Small intestine (tissue), 7 donors: ENCODE measurements around the gene PSME3IP1. TPM values are rescaled to one million over a fixed set of nuclear protein-coding genes. Genes with fewer than 3 reads are reported as not detected.

Experiments used
- DNase-seq, 2 donors: peaks; one replicate each; pipeline versions ENCODE4 v3.0.0 to v3.0.0-alpha.2; 2013
- FAIRE-seq: peaks from 2 replicates; lab custom pipeline; 2012; peaks lifted over from hg19 to GRCh38; lab: Jason Lieb, UNC
- H3K27ac ChIP-seq, 3 donors: one replicate each; pipeline ENCODE4 v1.5.1; 2013; ENCODE audit warnings: low read length in 2 of 3, mild to moderate bottlenecking in 2 of 3, control low read depth in 1 of 3, inconsistent platforms in 1 of 3, low read depth in 1 of 3, moderate library complexity in 1 of 3
- H3K27me3 ChIP-seq, 3 donors: one replicate each; pipeline ENCODE4 v1.6.1; 2013; ENCODE audit warnings: low read length in 3 of 3, inconsistent platforms in 1 of 3; ENCODE audit not compliant: control insufficient read depth in 3 of 3, insufficient read depth in 3 of 3
- H3K36me3 ChIP-seq, 3 donors: one replicate each; pipeline ENCODE4 v1.6.1; 2013; ENCODE audit warnings: low read length in 3 of 3, inconsistent platforms in 1 of 3, low read depth in 1 of 3, mild to moderate bottlenecking in 1 of 3, moderate library complexity in 1 of 3; ENCODE audit not compliant: control insufficient read depth in 3 of 3, insufficient read depth in 2 of 3
- H3K4me1 ChIP-seq, 3 donors: one replicate each; pipeline ENCODE4 v1.6.1; 2013; ENCODE audit warnings: low read length in 2 of 3, inconsistent platforms in 1 of 3, low read depth in 1 of 3, mild to moderate bottlenecking in 1 of 3, moderate library complexity in 1 of 3; ENCODE audit not compliant: control insufficient read depth in 3 of 3, insufficient read depth in 2 of 3
- H3K4me3 ChIP-seq, 3 donors: one replicate each; pipeline ENCODE4 v1.5.1; 2013; ENCODE audit warnings: low read length in 3 of 3, control low read depth in 1 of 3, inconsistent platforms in 1 of 3, low read depth in 1 of 3, mild to moderate bottlenecking in 1 of 3, moderate library complexity in 1 of 3
- H3K9me3 ChIP-seq, 2 donors: one replicate each; pipeline ENCODE4 v1.6.1; 2013; ENCODE audit warnings: low read depth in 1 of 2, low read length in 1 of 2; ENCODE audit not compliant: control insufficient read depth in 2 of 2, insufficient read depth in 1 of 2
- WGBS, 3 donors: extraction: QIAGEN DNeasy Blood & Tissue Kit; methylation state at CpG; one replicate each; pipeline ENCODE4 v1.1.7; 2013; 5-methylcytosine and 5-hydroxymethylcytosine counted together
- polyA plus RNA-seq, 4 donors: library from polyadenylated mRNA; stranded (reverse) in 3 of 4; unstranded in 1 of 4; fragments of 200-250 nt in 3 of 4; fragments of 120-200 nt in 1 of 4; gene quantifications; one replicate each; pipeline versions ENCODE4 v1.2.1 to v1.2.3, GENCODE V29; 2013
- donor health status: healthy with polysubstance abuse.
- donor health status: control.
- donor health status: control.
- donor health status: Bipolar disorder and iron deficiency.
- donor health status: healthy.

Gene PSME3IP1
- polyA plus RNA-seq, 4 donors = 60.8 to 93.4 (median 70.6) TPM

DNA sequence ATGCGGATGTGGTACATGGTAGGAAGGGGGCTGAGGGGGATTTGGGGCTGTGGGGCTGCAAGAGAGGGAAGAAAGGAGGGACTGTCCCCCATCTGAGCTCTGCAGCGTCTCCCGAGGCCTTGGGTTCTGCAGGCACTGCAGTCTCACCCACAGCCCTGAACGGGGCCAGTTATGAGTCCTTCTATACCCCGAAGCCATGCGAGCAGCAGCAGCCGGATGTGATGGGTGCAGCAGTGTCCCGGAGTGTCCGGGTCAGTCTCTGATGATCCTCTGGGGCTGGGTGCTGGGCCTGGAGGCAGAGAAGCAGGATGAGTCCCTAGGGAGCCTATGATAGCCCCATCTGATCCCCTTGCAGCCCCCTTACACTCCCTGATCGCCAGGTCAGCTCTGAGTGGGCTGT is 52.0 kb downstream of the PSME3IP1 start:
- no peak for FAIRE-seq
- peaks cover 0 to 45% (median 0%) of the 10 kb centered on the region in 3 donors for H3K36me3 ChIP-seq
- peaks cover 4 to 35% (median 8%) of the 10 kb centered on the region in 3 donors for H3K4me1 ChIP-seq
- no peaks in the 10 kb centered on the region for H3K9me3 ChIP-seq
- no peak overlapping the region for H3K4me3 ChIP-seq
- H3K27ac ChIP-seq = no peak overlapping the region
- DNase-seq = no peak
- H3K27me3 ChIP-seq = no peaks in the 10 kb centered on the region
- WGBS, 3 donors = 83 to 87% (median 85%) methylated on average over 10 of the region's 10 CpGs

GRCh38 chr16:57133031-57133430 is 52.8 kb downstream of the PSME3IP1 start:
- FAIRE-seq (no peak), DNase-seq (no peak)
- WGBS, 3 donors = 61 to 67% (median 64%) methylated on average over 4 of the region's 4 CpGs
- H3K9me3 ChIP-seq = no peaks in the 10 kb centered on the region
- H3K27ac ChIP-seq = peak overlapping the region in 1 of 3 donors; percentile 55
- H3K36me3 ChIP-seq = peaks cover 0 to 46% (median 0%) of the 10 kb centered on the region in 3 donors
- peaks cover 4 to 35% (median 8%) of the 10 kb centered on the region in 3 donors for H3K4me1 ChIP-seq
- no peaks in the 10 kb centered on the region for H3K27me3 ChIP-seq
- no peak overlapping the region for H3K4me3 ChIP-seq

- no peaks in the 10 kb centered on the region for H3K9me3 ChIP-seq
- DNase-seq = peak; percentile 72 to 90
- peaks cover 0 to 45% (median 0%) of the 10 kb centered on the region in 3 donors for H3K36me3 ChIP-seq
- WGBS, 3 donors = 20 to 71% (median 41%) methylated on average over 1 of the region's 1 CpG
- no peaks in the 10 kb centered on the region for H3K27me3 ChIP-seq
- peak overlapping the region in 1 of 3 donors; percentile 67 for H3K27ac ChIP-seq
- peaks cover 4 to 38% (median 8%) of the 10 kb centered on the region in 3 donors for H3K4me1 ChIP-seq
- FAIRE-seq = no peak
- H3K4me3 ChIP-seq = no peak overlapping the region
Observed at GRCh38 chr16:57132470-57132869, 53.4 kb downstream of the PSME3IP1 start.

DNA sequence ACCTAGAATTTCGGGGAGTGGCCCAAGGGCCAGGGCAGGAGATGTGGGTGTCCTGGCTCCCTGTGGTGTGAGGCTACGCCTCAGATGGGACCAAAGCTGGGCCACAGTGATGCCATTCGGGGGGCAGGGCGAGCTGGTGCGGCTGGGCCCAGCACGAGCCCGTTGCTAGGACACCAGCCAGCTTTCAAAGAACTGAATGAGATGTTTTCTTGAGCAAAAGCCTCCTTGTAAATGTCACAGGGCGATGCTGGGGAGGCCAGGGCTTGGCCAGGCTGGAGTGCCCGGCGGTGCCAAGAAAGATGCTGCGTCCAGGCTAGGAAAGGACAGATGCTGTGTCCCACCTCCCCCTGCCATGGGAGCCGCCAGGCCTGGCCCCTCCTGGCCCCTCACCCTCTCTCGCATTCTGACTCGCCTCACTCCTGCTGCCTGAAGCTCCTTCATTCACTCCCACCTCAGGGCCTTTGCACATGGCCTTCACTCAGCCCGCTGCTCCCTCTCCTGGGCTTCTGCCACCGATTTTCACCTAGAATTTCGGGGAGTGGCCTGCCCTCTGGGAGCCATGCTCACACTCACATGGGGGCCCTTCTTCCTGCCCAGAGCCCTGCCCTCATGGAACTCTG is 54.4 kb downstream of the PSME3IP1 start:
- Histone ChIP-seq H3K4me1 (peaks cover 4 to 38% (median 8%) of the 10 kb centered on the region in 3 donors), H3K27me3 (no peaks in the 10 kb centered on the region), H3K4me3 (no peak overlapping the region), H3K9me3 (no peaks in the 10 kb centered on the region), H3K27ac (no peak overlapping the region), H3K36me3 (peaks cover 0 to 39% (median 0%) of the 10 kb centered on the region in 3 donors)
- DNase-seq (no peak), FAIRE-seq (no peak)
- WGBS, 3 donors = 73 to 84% (median 78%) methylated on average over 17 of the region's 17 CpGs

DNA sequence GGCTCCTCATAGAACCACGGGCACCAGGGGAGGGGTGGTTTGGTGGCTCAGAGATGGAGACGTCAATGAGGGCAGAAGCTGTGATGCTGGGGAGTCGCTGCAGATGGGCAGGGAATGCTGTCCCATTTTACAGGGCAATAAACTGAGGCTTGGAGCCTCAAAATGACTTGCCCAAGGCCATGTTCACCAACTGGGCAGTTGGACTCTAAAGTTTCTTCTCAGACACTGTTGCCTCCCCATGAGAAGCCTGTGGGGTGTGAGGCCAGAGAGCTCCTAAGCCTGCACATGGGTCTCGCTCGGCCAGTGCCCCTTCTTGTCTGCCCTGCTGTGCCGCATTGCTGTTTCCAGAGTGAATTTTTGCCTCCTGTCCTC is 54.9 kb downstream of the PSME3IP1 start:
- H3K27me3 ChIP-seq = no peaks in the 10 kb centered on the region
- DNase-seq = no peak
- FAIRE-seq = no peak
- WGBS, 3 donors = 94 to 95% (median 94%) methylated on average over 6 of the region's 6 CpGs
- peaks cover 0 to 38% (median 0%) of the 10 kb centered on the region in 3 donors for H3K36me3 ChIP-seq
- no peak overlapping the region for H3K4me3 ChIP-seq
- no peaks in the 10 kb centered on the region for H3K9me3 ChIP-seq
- no peak overlapping the region for H3K27ac ChIP-seq
- H3K4me1 ChIP-seq = peaks cover 4 to 38% (median 8%) of the 10 kb centered on the region in 3 donors

DNA sequence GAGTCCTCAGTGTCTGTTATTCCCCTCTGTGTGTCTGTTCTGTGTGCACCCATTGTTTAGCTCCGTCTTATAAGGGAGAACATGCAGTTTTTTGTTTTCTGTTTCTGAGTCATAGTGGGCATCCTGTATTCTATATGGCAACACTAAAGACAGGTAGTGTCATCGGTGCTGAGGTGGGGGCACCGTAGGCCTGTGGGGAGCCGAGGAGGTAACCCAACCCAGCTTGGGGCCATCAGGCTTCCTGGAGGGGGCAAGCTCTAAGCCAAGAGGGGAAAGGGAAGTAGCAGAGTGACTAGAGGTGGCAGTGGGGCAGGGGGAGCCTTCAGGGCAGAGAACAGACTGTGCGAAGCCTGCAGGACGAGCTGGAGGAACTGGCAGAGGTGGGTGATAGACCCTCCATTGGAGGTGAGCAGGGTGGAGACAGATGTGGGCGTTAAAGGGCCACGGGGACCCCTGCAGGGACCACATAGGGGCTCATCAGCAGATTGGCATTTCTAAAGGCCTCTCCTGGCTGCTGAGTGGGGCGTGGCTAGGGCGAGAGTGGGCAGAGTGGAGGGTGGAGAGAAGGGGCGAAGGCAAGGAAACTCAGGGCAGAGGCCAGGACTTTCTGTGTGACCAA is 57.0 kb downstream of the PSME3IP1 start:
- DNase-seq (no peak), FAIRE-seq (no peak)
- Histone ChIP-seq H3K36me3 (peaks cover 0 to 42% (median 0%) of the 10 kb centered on the region in 3 donors), H3K4me3 (no peak overlapping the region), H3K27me3 (no peaks in the 10 kb centered on the region), H3K9me3 (no peaks in the 10 kb centered on the region), H3K4me1 (peaks cover 0 to 28% (median 0%) of the 10 kb centered on the region in 3 donors), H3K27ac (no peak overlapping the region)
- WGBS, 3 donors = 71 to 84% (median 83%) methylated on average over 11 of the region's 11 CpGs

DNA sequence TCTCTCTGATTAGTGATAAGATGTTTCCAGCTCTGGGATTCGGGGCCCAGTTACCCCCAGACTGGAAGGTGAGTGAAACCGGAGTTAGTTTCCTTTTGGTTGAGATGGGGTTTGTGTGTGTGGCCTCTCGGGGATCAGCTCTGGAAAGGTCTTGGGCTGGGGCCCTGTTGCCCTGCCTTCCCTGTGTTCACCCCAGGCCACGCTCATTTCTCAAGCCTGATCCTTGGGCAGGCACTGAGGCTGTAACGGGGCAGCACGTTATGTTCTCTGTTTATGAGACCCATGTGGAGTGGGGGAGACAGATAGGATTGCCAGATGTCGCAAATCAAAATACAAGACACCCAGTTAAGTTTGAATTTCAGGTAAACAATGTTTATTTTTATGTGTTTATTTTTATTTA is 58.0 kb downstream of the PSME3IP1 start:
- no peaks in the 10 kb centered on the region for H3K27me3 ChIP-seq
- H3K27ac ChIP-seq = no peak overlapping the region
- no peak overlapping the region for H3K4me3 ChIP-seq
- no peak for DNase-seq
- WGBS, 3 donors = 88 to 98% (median 90%) methylated on average over 7 of the region's 7 CpGs
- FAIRE-seq = no peak
- peaks cover 0 to 20% (median 0%) of the 10 kb centered on the region in 3 donors for H3K4me1 ChIP-seq
- peaks cover 0 to 48% (median 0%) of the 10 kb centered on the region in 3 donors for H3K36me3 ChIP-seq
- no peaks in the 10 kb centered on the region for H3K9me3 ChIP-seq

- peaks cover 0 to 48% (median 0%) of the 10 kb centered on the region in 3 donors for H3K36me3 ChIP-seq
- H3K9me3 ChIP-seq = no peaks in the 10 kb centered on the region
- H3K27me3 ChIP-seq = no peaks in the 10 kb centered on the region
- H3K27ac ChIP-seq = no peak overlapping the region
- no peak for FAIRE-seq
- no peak for DNase-seq
- 80 to 88% (median 88%) methylated on average over 5 of the region's 5 CpGs for WGBS, 3 donors
- no peak overlapping the region for H3K4me3 ChIP-seq
- peaks cover 0 to 14% (median 0%) of the 10 kb centered on the region in 3 donors for H3K4me1 ChIP-seq
Observed at GRCh38 chr16:57127037-57127763, 58.6 kb downstream of the PSME3IP1 start.
